ENCODE measurements around the gene CIROP.

CIROP gene

GRCh38 chr14:23131482-23131881 is 26.7 kb upstream of the CIROP start:
- no peak for DNase-seq (ENCODE audit: low read depth in 2 of 2)

- DNase-seq (ENCODE audit: low read depth in 2 of 2): no peak
Measured at GRCh38 chr14:23130871-23131270, 26.1 kb upstream of the CIROP start.

- DNase-seq (ENCODE audit: low read depth in 2 of 2): no peak
Measured at GRCh38 chr14:23129759-23130316, 25.0 kb upstream of the CIROP start.

GRCh38 chr14:23128969-23129758 is 24.4 kb upstream of the CIROP start:
- no peak for DNase-seq (ENCODE audit: low read depth in 2 of 2)

GRCh38 chr14:23127861-23128260 is 23.1 kb upstream of the CIROP start:
- no peak for DNase-seq (ENCODE audit: low read depth in 2 of 2)

- no peak for DNase-seq (ENCODE audit: low read depth in 2 of 2)
Measured at GRCh38 chr14:23126548-23127278, 21.9 kb upstream of the CIROP start.

- no peak for DNase-seq (ENCODE audit: low read depth in 2 of 2)
Measured at GRCh38 chr14:23125933-23126524, 21.2 kb upstream of the CIROP start.

- DNase-seq (ENCODE audit: low read depth in 2 of 2): no peak
Measured at GRCh38 chr14:23125011-23125410, 20.2 kb upstream of the CIROP start.

- no peak for DNase-seq (ENCODE audit: low read depth in 2 of 2)
Measured at GRCh38 chr14:23124337-23124954, 19.7 kb upstream of the CIROP start.

GRCh38 chr14:23123419-23123818 is 18.6 kb upstream of the CIROP start:
- no peak for DNase-seq (ENCODE audit: low read depth in 2 of 2)

GRCh38 chr14:23122086-23122485 is 17.3 kb upstream of the CIROP start:
- DNase-seq (ENCODE audit: low read depth in 2 of 2): no peak

- DNase-seq (ENCODE audit: low read depth in 2 of 2): no peak
Measured at GRCh38 chr14:23121361-23121771, 16.6 kb upstream of the CIROP start.

- peak; percentile 50 to 51 for DNase-seq (ENCODE audit: low read depth in 2 of 2)
Measured at GRCh38 chr14:23120541-23121251, 15.9 kb upstream of the CIROP start.

- no peak for DNase-seq (ENCODE audit: low read depth in 2 of 2)
Measured at GRCh38 chr14:23119363-23120327, 14.9 kb upstream of the CIROP start.

GRCh38 chr14:23118506-23119362 is 13.9 kb upstream of the CIROP start, which contains the start of gene CEBPE:
TSS of gene CEBPE (minus strand) at chr14:23119255. CDS start at chr14:23119091, 164 bp downstream.
- no peak for DNase-seq (ENCODE audit: low read depth in 2 of 2)

GRCh38 chr14:23117371-23118020 is 12.7 kb upstream of the CIROP start:
- DNase-seq (ENCODE audit: low read depth in 2 of 2): no peak

GRCh38 chr14:23115918-23116317 is 11.1 kb upstream of the CIROP start:
- no peak for DNase-seq (ENCODE audit: low read depth in 2 of 2)

GRCh38 chr14:23115039-23115731 is 10.4 kb upstream of the CIROP start:
- DNase-seq (ENCODE audit: low read depth in 2 of 2): no peak
